MM.1S (cell line): ENCODE measurements around the gene LPCAT1.
"Not testable (repeated sequence)": the region's sequence is repeated elsewhere in the genome, so short reads cannot be mapped to it uniquely, and the experiment has no call there.

Experiments used
- DNase-seq: peaks from one replicate; pipeline ENCODE4 v3.0.0-alpha.2; 2015
- H2AFZ ChIP-seq: fragments of 300-600 bp; sonication (generic); 2 replicates; pipeline ENCODE4 v1.6.0; 2016; ENCODE audit warnings: antibody characterized with exemption, low read length
- H3F3A ChIP-seq: fragments of 300-600 bp; sonication (generic); 2 replicates; pipeline ENCODE4 v1.6.1; 2016; ENCODE audit warnings: mild to moderate bottlenecking, antibody characterized with exemption, low read length, moderate library complexity, mixed read lengths; ENCODE audit not compliant: insufficient read depth
- H3K27ac ChIP-seq: fragments of 300-600 bp; sonication (generic); 2 replicates; pipeline ENCODE4 v1.5.1; 2016; ENCODE audit warnings: mild to moderate bottlenecking, low read length
- H3K27me3 ChIP-seq: fragments of 300-600 bp; sonication (generic); replicated peaks from 2 replicates; pipeline ENCODE4 v1.6.0; 2016; ENCODE audit warnings: low read length; ENCODE audit not compliant: insufficient read depth
- H3K36me3 ChIP-seq: fragments of 300-600 bp; sonication (generic); replicated peaks from 2 replicates; pipeline ENCODE4 v1.6.1; 2016; ENCODE audit warnings: mild to moderate bottlenecking, low read length, mixed read lengths; ENCODE audit not compliant: insufficient read depth
- H3K4me1 ChIP-seq: fragments of 300-600 bp; sonication (generic); 2 replicates; pipeline ENCODE4 v1.6.1; 2016; ENCODE audit warnings: low read length, mixed read lengths
- H3K4me2 ChIP-seq: fragments of 300-600 bp; sonication (generic); 2 replicates; pipeline ENCODE4 v1.6.0; 2016; ENCODE audit warnings: low read depth, low read length
- H3K4me3 ChIP-seq: fragments of 300-600 bp; sonication (generic); 2 replicates; pipeline ENCODE4 v1.5.1; 2016; ENCODE audit warnings: low read length, mixed read lengths
- H3K79me2 ChIP-seq: fragments of 300-600 bp; sonication (generic); 2 replicates; pipeline ENCODE4 v1.6.1; 2016; ENCODE audit warnings: mixed run types, low read length, mixed read lengths
- H3K9ac ChIP-seq: fragments of 300-600 bp; sonication (generic); 2 replicates; pipeline ENCODE4 v1.6.1; 2016; ENCODE audit warnings: low read length, mixed read lengths
- H3K9me2 ChIP-seq: fragments of 300-600 bp; sonication (generic); replicated peaks from 2 replicates; pipeline ENCODE4 v1.6.1; 2016; ENCODE audit warnings: mild to moderate bottlenecking, low read length, mixed read lengths; ENCODE audit not compliant: insufficient read depth
- H3K9me3 ChIP-seq: fragments of 300-600 bp; sonication (generic); replicated peaks from 2 replicates; pipeline ENCODE4 v1.6.1; 2016; ENCODE audit warnings: mild to moderate bottlenecking, low read length, mixed read lengths; ENCODE audit not compliant: insufficient read depth
- H4K20me1 ChIP-seq: fragments of 300-600 bp; sonication (generic); 2 replicates; pipeline ENCODE4 v1.6.1; 2016; ENCODE audit warnings: mild to moderate bottlenecking, low read length, moderate library complexity, mixed read lengths; ENCODE audit not compliant: insufficient read depth
- CTCF ChIP-seq: fragments of 300-600 bp; sonication (generic); IDR thresholded peaks from 2 replicates; pipeline ENCODE4 v1.5.1; 2016; ENCODE audit warnings: antibody characterized with exemption, low read length, mixed read lengths
- EZH2 ChIP-seq: fragments of 300-600 bp; sonication (generic); optimal IDR thresholded peaks from 2 replicates; pipeline ENCODE3; 2017; ENCODE audit warnings: low read depth, mild to moderate bottlenecking, antibody characterized with exemption, low read length, mixed read lengths
- EZH2phosphoT487 ChIP-seq: fragments of 300-600 bp; sonication (generic); IDR thresholded peaks from 2 replicates; pipeline ENCODE4 v1.6.1; 2018; ENCODE audit warnings: antibody characterized with exemption, low read length

The LPCAT1 gene

GRCh38 chr5:1462358-1462757 is 61.4 kb downstream of the LPCAT1 start:
- TF ChIP-seq EZH2phosphoT487 (no peak), EZH2 (no peak), CTCF (no peak)
- no peak overlapping the region for H3K4me3 ChIP-seq
- no peak overlapping the region for H3K9ac ChIP-seq
- H2AFZ ChIP-seq = no peak overlapping the region
- H3K4me2 ChIP-seq = no peak overlapping the region
- H4K20me1 ChIP-seq = no peaks in the 10 kb centered on the region
- H3K79me2 ChIP-seq = no peaks in the 10 kb centered on the region
- H3K27me3 ChIP-seq = no peaks in the 10 kb centered on the region
- no peaks in the 10 kb centered on the region for H3K9me3 ChIP-seq
- DNase-seq = no peak
- no peaks in the 10 kb centered on the region for H3K4me1 ChIP-seq
- H3K27ac ChIP-seq = no peak overlapping the region
- peaks cover 36% of the 10 kb centered on the region; the same call in 1 of the 2 replicates for H3K36me3 ChIP-seq
- H3K9me2 ChIP-seq = no peaks in the 10 kb centered on the region
- peaks cover 6% of the 10 kb centered on the region; the same call in 1 of the 2 replicates for H3F3A ChIP-seq

- no peaks in the 10 kb centered on the region for H4K20me1 ChIP-seq
- peaks cover 35% of the 10 kb centered on the region; the same call in 1 of the 2 replicates for H3K36me3 ChIP-seq
- no peaks in the 10 kb centered on the region for H3K27me3 ChIP-seq
- no peak for TF ChIP-seq CTCF
- TF ChIP-seq EZH2 = no peak
- no peak for TF ChIP-seq EZH2phosphoT487
- H3K4me1 ChIP-seq = no peaks in the 10 kb centered on the region
- H3K9me3 ChIP-seq = no peaks in the 10 kb centered on the region
- H2AFZ ChIP-seq = no peak overlapping the region
- H3K9ac ChIP-seq = no peak overlapping the region
- peaks cover 8% of the 10 kb centered on the region for H3F3A ChIP-seq
- H3K9me2 ChIP-seq = no peaks in the 10 kb centered on the region
- H3K4me3 ChIP-seq = no peak overlapping the region
- no peak overlapping the region for H3K27ac ChIP-seq
- H3K4me2 ChIP-seq = no peak overlapping the region
- no peak for DNase-seq
- no peaks in the 10 kb centered on the region for H3K79me2 ChIP-seq
These were observed 62.4 kb downstream of the LPCAT1 start for GRCh38 chr5:1461396-1461795.

GRCh38 chr5:1460054-1460682 is 63.6 kb downstream of the LPCAT1 start:
- Histone ChIP-seq H3K79me2 (no peaks in the 10 kb centered on the region), H3K36me3 (peaks cover 25% of the 10 kb centered on the region; the same call in 1 of the 2 replicates), H3K9me3 (no peaks in the 10 kb centered on the region; the same call in 1 of the 2 replicates), H3K4me2 (no peak overlapping the region), H3F3A (peaks cover 8% of the 10 kb centered on the region), H3K27ac (no peak overlapping the region), H3K9me2 (no peaks in the 10 kb centered on the region), H3K27me3 (no peaks in the 10 kb centered on the region), H3K9ac (no peak overlapping the region), H4K20me1 (no peaks in the 10 kb centered on the region), H3K4me3 (no peak overlapping the region), H2AFZ (no peak overlapping the region), H3K4me1 (no peaks in the 10 kb centered on the region)
- DNase-seq = no peak
- TF ChIP-seq CTCF = no peak

GRCh38 chr5:1459435-1459834 is 64.3 kb downstream of the LPCAT1 start:
- H3K9me3 ChIP-seq, H3K4me3 ChIP-seq, H3K9ac ChIP-seq, H3K79me2 ChIP-seq, H2AFZ ChIP-seq, H3K4me2 ChIP-seq, H3K9me2 ChIP-seq, H4K20me1 ChIP-seq, DNase-seq, H3K27me3 ChIP-seq, H3F3A ChIP-seq, H3K27ac ChIP-seq, H3K4me1 ChIP-seq: not testable (repeated sequence)
- peaks cover 25% of the 10 kb centered on the region; the same call in 1 of the 2 replicates for H3K36me3 ChIP-seq

GRCh38 chr5:1456110-1456881 is 67.5 kb downstream of the LPCAT1 start:
- not testable (repeated sequence) for H3K79me2 ChIP-seq, H3K27ac ChIP-seq, H4K20me1 ChIP-seq, H3K9ac ChIP-seq, H3K4me1 ChIP-seq, H3K9me2 ChIP-seq, DNase-seq, H3K27me3 ChIP-seq, H3F3A ChIP-seq, H3K36me3 ChIP-seq, H3K9me3 ChIP-seq, H3K4me2 ChIP-seq, H2AFZ ChIP-seq, H3K4me3 ChIP-seq
